Measurements from ENCODE around the gene RAPGEF4.

DNA sequence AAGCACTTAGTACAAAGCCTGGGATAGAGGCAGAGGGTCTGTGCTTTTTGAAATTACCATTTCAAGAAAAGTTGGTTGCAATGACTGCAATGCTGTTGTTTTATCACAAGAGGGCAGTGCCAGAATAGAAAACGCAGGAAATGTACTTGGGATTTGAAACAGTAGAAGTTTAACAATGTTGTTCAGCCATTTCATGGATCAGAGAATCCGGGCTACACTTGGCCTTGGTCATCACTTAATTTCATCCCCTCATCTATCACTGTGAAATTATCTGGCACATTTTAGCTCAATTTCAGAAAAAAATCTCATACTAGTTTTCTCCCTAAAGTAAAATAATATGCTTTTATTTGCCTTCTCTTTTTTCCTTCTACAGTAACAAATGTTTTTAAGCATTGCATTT is 70.8 kb downstream of the RAPGEF4 start:
- TF ChIP-seq, protein P1, sequence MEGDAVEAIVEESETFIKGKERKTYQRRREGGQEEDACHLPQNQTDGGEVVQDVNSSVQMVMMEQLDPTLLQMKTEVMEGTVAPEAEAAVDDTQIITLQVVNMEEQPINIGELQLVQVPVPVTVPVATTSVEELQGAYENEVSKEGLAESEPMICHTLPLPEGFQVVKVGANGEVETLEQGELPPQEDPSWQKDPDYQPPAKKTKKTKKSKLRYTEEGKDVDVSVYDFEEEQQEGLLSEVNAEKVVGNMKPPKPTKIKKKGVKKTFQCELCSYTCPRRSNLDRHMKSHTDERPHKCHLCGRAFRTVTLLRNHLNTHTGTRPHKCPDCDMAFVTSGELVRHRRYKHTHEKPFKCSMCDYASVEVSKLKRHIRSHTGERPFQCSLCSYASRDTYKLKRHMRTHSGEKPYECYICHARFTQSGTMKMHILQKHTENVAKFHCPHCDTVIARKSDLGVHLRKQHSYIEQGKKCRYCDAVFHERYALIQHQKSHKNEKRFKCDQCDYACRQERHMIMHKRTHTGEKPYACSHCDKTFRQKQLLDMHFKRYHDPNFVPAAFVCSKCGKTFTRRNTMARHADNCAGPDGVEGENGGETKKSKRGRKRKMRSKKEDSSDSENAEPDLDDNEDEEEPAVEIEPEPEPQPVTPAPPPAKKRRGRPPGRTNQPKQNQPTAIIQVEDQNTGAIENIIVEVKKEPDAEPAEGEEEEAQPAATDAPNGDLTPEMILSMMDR (IDR thresholded peaks at IDR 0.05): peak; percentile 74 to 84 (median 82)
- no peak for TF ChIP-seq POLR2A (IDR thresholded peaks at IDR 0.05)
